ENCODE data around the gene RARRES1. TPM values are rescaled to one million over a fixed set of nuclear protein-coding genes. Genes with fewer than 3 reads are reported as not detected.

RARRES1 gene
- total and polyA plus RNA-seq, 4 donors = 36.3 to 110 (median 51.6) TPM

GRCh38 chr3:158768361-158768787 lies 36.1 kb upstream of the RARRES1 start:
- Histone ChIP-seq H3K36me3 (ENCODE audit: control insufficient read depth in 4 of 4, insufficient read depth in 4 of 4, low read length in 4 of 4) (peaks cover 0 to 4% (median 1%) of the 10 kb centered on the region in 4 donors), H3K27ac (ENCODE audit: low read depth in 1 of 2, low read length in 1 of 2) (peak overlapping the region; percentile 50 to 68), H3K9me3 (ENCODE audit: control insufficient read depth in 4 of 4, insufficient read depth in 3 of 4, low read length in 3 of 4) (no peaks in the 10 kb centered on the region), H3K27me3 (ENCODE audit: control insufficient read depth in 3 of 3, insufficient read depth in 3 of 3, low read length in 2 of 3) (no peaks in the 10 kb centered on the region), H3K4me3 (no peak overlapping the region), H3K9ac (ENCODE audit: insufficient read depth in 1 of 2, low read length in 2 of 2) (peak overlapping the region in 1 of 2 donors; percentile 3), H3K4me1 (ENCODE audit: control insufficient read depth in 5 of 5, insufficient read depth in 5 of 5, low read length in 5 of 5) (peaks cover 10 to 81% (median 35%) of the 10 kb centered on the region in 5 donors)
- ATAC-seq (ENCODE audit: insufficient read depth, low FRiP score) = peak; percentile 61
- 28 to 48% methylated on average over 7 of the region's 7 CpGs for WGBS, 2 donors
- peak; percentile 79 to 86 (median 82) for DNase-seq
- TF ChIP-seq CTCF (IDR thresholded peaks at IDR 0.05; ENCODE audit: control extremely low read depth, extremely low read depth) = no peak

GRCh38 chr3:158766364-158766763 lies 34.1 kb upstream of the RARRES1 start:
- no peak overlapping the region for H3K9ac ChIP-seq (ENCODE audit: insufficient read depth in 1 of 2, low read length in 2 of 2)
- no peak for TF ChIP-seq CTCF (IDR thresholded peaks at IDR 0.05; ENCODE audit: control extremely low read depth, extremely low read depth)
- H3K36me3 ChIP-seq (ENCODE audit: control insufficient read depth in 4 of 4, insufficient read depth in 4 of 4, low read length in 4 of 4) = peaks cover 0 to 4% (median 1%) of the 10 kb centered on the region in 4 donors
- DNase-seq (no peak), ATAC-seq (ENCODE audit: insufficient read depth, low FRiP score) (no peak)
- H3K27me3 ChIP-seq (ENCODE audit: control insufficient read depth in 3 of 3, insufficient read depth in 3 of 3, low read length in 2 of 3) = no peaks in the 10 kb centered on the region
- H3K4me1 ChIP-seq (ENCODE audit: control insufficient read depth in 5 of 5, insufficient read depth in 5 of 5, low read length in 5 of 5) = peaks cover 10 to 67% (median 34%) of the 10 kb centered on the region in 5 donors
- no peaks in the 10 kb centered on the region for H3K9me3 ChIP-seq (ENCODE audit: control insufficient read depth in 4 of 4, insufficient read depth in 3 of 4, low read length in 3 of 4)
- 93 to 100% methylated on average over 1 of the region's 1 CpG for WGBS, 2 donors
- H3K27ac ChIP-seq (ENCODE audit: low read depth in 1 of 2, low read length in 1 of 2) = no peak overlapping the region
- no peak overlapping the region for H3K4me3 ChIP-seq

GRCh38 chr3:158765518-158766205 lies 33.4 kb upstream of the RARRES1 start:
- ATAC-seq (ENCODE audit: insufficient read depth, low FRiP score) = no peak
- Histone ChIP-seq H3K4me3 (no peak overlapping the region), H3K36me3 (ENCODE audit: control insufficient read depth in 4 of 4, insufficient read depth in 4 of 4, low read length in 4 of 4) (peaks cover 0 to 1% (median under 1%) of the 10 kb centered on the region in 4 donors), H3K4me1 (ENCODE audit: control insufficient read depth in 5 of 5, insufficient read depth in 5 of 5, low read length in 5 of 5) (peaks cover 10 to 62% (median 27%) of the 10 kb centered on the region in 5 donors), H3K9ac (ENCODE audit: insufficient read depth in 1 of 2, low read length in 2 of 2) (no peak overlapping the region), H3K27me3 (ENCODE audit: control insufficient read depth in 3 of 3, insufficient read depth in 3 of 3, low read length in 2 of 3) (no peaks in the 10 kb centered on the region), H3K27ac (ENCODE audit: low read depth in 1 of 2, low read length in 1 of 2) (no peak overlapping the region), H3K9me3 (ENCODE audit: control insufficient read depth in 4 of 4, insufficient read depth in 3 of 4, low read length in 3 of 4) (no peaks in the 10 kb centered on the region)
- WGBS, 2 donors = 83 to 87% methylated on average over 3 of the region's 3 CpGs
- no peak for TF ChIP-seq CTCF (IDR thresholded peaks at IDR 0.05; ENCODE audit: control extremely low read depth, extremely low read depth)
- peak in 2 of 3 donors; percentile 40 to 45 for DNase-seq
